ENCODE data around the gene SSH2. TPM values are rescaled to one million over a fixed set of nuclear protein-coding genes. Genes with fewer than 3 reads are reported as not detected.

SSH2 gene
- total and polyA plus RNA-seq, 2 of the 13 experiments (the other 11 are each of a cell fraction or from before 2014, with no cell fraction given), result 6.0 to 6.4 TPM

DNA sequence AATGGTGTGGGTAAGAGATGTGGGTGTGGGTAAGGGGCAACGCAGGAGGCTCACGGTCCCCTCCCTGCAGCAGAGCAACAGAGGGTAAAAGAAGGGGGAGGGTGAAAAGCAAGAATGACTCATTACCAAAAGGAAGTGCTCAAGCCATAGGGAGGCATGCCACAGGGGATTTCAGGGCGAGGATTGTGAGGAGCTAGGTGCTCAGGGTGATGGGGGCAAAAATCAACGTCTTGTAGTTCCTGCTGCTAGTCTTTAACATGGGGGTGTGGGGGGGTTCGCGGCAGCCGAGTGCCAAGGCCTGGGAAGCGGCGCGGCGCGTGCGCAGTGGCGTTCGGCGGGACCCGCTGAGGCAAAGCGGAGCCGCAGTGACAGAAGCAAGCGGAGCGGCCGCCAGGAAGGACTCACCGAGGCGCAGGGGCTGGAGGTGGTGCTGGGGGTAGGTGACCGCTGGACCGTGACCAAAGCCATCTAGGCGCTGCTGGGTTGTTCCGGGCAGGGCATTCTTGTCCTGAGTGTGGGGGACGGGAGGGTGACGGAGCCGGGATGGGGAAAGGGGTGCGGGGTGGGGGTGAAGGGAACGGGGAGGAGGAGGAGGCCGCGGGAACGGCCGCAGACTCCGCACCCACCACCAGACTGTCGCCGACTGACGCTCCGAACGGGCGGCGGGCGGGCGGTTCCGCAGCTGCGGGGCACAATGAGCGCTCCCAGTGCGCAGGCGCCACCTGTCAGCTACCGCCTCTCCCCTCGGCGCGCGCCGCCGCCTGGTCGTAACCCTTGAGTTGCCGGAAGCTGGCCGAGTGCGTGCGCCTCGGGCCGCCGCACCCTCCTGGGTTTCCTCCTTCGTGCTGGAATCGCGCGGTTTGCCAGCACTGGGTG, at the start of gene SSH2 (continued):
- TF ChIP-seq, protein P1, sequence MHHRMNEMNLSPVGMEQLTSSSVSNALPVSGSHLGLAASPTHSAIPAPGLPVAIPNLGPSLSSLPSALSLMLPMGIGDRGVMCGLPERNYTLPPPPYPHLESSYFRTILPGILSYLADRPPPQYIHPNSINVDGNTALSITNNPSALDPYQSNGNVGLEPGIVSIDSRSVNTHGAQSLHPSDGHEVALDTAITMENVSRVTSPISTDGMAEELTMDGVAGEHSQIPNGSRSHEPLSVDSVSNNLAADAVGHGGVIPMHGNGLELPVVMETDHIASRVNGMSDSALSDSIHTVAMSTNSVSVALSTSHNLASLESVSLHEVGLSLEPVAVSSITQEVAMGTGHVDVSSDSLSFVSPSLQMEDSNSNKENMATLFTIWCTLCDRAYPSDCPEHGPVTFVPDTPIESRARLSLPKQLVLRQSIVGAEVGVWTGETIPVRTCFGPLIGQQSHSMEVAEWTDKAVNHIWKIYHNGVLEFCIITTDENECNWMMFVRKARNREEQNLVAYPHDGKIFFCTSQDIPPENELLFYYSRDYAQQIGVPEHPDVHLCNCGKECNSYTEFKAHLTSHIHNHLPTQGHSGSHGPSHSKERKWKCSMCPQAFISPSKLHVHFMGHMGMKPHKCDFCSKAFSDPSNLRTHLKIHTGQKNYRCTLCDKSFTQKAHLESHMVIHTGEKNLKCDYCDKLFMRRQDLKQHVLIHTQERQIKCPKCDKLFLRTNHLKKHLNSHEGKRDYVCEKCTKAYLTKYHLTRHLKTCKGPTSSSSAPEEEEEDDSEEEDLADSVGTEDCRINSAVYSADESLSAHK (CRISPR knock-in tag; IDR thresholded peaks at IDR 0.05; ENCODE audit: borderline replicate concordance), result no peak
- TF ChIP-seq ZNF614 (CRISPR knock-in tag; IDR thresholded peaks at IDR 0.05; ENCODE audit: borderline replicate concordance) (0 out of 2 replicates have a peak, but pooled peaks have one; percentile 42), HOXA5 (CRISPR knock-in tag; IDR thresholded peaks at IDR 0.05) (peak; percentile 14; the same call in 1 of the 2 replicates), HNRNPL (IDR thresholded peaks at IDR 0.05; ENCODE audit: low read depth, low read length) (no peak), MIER2 (CRISPR knock-in tag; IDR thresholded peaks at IDR 0.05) (no peak), ZNF878 (CRISPR knock-in tag; IDR thresholded peaks at IDR 0.05) (no peak), GABPB1 (CRISPR knock-in tag; IDR thresholded peaks at IDR 0.05) (peak; percentile 86), ZNF644 (CRISPR knock-in tag; IDR thresholded peaks at IDR 0.05; ENCODE audit: low read depth) (no peak), CBX2 (IDR thresholded peaks at IDR 0.05; ENCODE audit: low read depth, low read length) (no peak), CBX2 (CRISPR knock-in tag; IDR thresholded peaks at IDR 0.05; ENCODE audit: low read depth) (no peak), POGZ (CRISPR knock-in tag; IDR thresholded peaks at IDR 0.05) (peak; percentile 61), ZNF225 (CRISPR knock-in tag; IDR thresholded peaks at IDR 0.05) (no peak), SALL1 (CRISPR knock-in tag; IDR thresholded peaks at IDR 0.05) (peak; percentile 51), ZNF598 (CRISPR knock-in tag; IDR thresholded peaks at IDR 0.05; ENCODE audit: borderline replicate concordance) (peak; percentile 72; the same call in 1 of the 2 replicates), ZNF235 (CRISPR knock-in tag; IDR thresholded peaks at IDR 0.05; ENCODE audit: borderline replicate concordance) (no peak), ZFX (CRISPR knock-in tag; IDR thresholded peaks at IDR 0.05; ENCODE audit: low read depth) (peak; percentile 67), ZNF430 (CRISPR knock-in tag; IDR thresholded peaks at IDR 0.05) (peak; percentile 36; the same call in 1 of the 2 replicates), REXO4 (CRISPR knock-in tag; IDR thresholded peaks at IDR 0.05; ENCODE audit: borderline replicate concordance) (no peak), ZFY (CRISPR knock-in tag; IDR thresholded peaks at IDR 0.05) (peak; percentile 65; the same call in 1 of the 2 replicates), HDAC2 (CRISPR knock-in tag; IDR thresholded peaks at IDR 0.05) (peak; percentile 44), ZNF543 (CRISPR knock-in tag; IDR thresholded peaks at IDR 0.05) (no peak)
- TF ChIP-seq, protein P2, sequence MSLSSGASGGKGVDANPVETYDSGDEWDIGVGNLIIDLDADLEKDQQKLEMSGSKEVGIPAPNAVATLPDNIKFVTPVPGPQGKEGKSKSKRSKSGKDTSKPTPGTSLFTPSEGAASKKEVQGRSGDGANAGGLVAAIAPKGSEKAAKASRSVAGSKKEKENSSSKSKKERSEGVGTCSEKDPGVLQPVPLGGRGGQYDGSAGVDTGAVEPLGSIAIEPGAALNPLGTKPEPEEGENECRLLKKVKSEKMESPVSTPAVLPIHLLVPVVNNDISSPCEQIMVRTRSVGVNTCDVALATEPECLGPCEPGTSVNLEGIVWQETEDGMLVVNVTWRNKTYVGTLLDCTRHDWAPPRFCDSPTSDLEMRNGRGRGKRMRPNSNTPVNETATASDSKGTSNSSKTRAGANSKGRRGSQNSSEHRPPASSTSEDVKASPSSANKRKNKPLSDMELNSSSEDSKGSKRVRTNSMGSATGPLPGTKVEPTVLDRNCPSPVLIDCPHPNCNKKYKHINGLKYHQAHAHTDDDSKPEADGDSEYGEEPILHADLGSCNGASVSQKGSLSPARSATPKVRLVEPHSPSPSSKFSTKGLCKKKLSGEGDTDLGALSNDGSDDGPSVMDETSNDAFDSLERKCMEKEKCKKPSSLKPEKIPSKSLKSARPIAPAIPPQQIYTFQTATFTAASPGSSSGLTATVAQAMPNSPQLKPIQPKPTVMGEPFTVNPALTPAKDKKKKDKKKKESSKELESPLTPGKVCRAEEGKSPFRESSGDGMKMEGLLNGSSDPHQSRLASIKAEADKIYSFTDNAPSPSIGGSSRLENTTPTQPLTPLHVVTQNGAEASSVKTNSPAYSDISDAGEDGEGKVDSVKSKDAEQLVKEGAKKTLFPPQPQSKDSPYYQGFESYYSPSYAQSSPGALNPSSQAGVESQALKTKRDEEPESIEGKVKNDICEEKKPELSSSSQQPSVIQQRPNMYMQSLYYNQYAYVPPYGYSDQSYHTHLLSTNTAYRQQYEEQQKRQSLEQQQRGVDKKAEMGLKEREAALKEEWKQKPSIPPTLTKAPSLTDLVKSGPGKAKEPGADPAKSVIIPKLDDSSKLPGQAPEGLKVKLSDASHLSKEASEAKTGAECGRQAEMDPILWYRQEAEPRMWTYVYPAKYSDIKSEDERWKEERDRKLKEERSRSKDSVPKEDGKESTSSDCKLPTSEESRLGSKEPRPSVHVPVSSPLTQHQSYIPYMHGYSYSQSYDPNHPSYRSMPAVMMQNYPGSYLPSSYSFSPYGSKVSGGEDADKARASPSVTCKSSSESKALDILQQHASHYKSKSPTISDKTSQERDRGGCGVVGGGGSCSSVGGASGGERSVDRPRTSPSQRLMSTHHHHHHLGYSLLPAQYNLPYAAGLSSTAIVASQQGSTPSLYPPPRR (CRISPR knock-in tag; IDR thresholded peaks at IDR 0.05; ENCODE audit: borderline replicate concordance), result no peak
- TF ChIP-seq, protein P3, sequence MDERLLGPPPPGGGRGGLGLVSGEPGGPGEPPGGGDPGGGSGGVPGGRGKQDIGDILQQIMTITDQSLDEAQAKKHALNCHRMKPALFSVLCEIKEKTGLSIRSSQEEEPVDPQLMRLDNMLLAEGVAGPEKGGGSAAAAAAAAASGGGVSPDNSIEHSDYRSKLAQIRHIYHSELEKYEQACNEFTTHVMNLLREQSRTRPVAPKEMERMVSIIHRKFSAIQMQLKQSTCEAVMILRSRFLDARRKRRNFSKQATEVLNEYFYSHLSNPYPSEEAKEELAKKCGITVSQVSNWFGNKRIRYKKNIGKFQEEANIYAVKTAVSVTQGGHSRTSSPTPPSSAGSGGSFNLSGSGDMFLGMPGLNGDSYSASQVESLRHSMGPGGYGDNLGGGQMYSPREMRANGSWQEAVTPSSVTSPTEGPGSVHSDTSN (CRISPR knock-in tag; IDR thresholded peaks at IDR 0.05), result no peak

Measured in HepG2 (cell line).